LoVo (cell line): ENCODE results near the gene UCP1.

Experiments used
- DNase-seq: peaks from one replicate; pipeline ENCODE4 v3.0.0-alpha.2; 2016; ENCODE audit warnings: low spot score

Gene UCP1, protein sequence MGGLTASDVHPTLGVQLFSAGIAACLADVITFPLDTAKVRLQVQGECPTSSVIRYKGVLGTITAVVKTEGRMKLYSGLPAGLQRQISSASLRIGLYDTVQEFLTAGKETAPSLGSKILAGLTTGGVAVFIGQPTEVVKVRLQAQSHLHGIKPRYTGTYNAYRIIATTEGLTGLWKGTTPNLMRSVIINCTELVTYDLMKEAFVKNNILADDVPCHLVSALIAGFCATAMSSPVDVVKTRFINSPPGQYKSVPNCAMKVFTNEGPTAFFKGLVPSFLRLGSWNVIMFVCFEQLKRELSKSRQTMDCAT

DNA sequence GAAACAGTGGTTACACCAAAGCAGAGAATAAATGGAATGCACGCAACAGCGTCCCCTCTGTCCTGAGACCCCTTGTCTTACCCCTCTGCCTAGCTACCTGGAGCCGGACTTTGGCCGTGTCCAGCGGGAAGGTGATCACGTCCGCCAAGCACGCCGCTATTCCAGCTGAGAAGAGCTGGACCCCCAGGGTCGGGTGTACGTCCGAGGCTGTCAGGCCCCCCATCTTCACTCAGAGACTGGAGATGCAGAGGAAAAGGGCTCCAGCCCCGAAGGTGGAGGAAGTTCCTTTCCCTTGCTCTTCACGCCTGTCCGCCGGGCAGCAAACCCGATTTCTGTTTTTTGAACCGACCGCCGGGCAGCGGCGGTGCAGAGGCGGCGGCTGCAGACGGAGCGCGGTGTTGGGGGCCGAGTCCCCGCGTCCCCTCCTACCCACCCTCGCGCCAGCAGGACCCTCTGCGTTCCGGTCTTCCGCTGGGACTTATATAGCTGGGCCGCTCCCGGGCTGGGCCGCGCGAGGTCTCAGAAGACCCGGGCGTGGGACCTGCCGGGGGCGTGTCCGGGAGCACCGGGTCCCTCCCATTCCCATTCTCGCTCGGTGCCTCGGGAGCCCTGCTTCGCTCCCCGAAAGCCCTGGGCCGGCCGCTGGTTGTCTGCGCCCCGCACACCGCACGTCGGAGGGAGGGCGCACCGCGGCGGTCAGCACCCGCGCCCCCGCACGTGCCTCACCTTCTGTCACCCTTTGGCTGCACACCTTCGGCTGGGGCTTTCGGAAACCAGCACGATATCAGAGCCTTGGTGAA is at the start of gene UCP1:
Gene UCP1, minus strand, starts transcription at position 455 of the 800 bp plus-strand sequence. Its CDS starts 232 bp downstream, at position 223.
- no peak for DNase-seq

DNA sequence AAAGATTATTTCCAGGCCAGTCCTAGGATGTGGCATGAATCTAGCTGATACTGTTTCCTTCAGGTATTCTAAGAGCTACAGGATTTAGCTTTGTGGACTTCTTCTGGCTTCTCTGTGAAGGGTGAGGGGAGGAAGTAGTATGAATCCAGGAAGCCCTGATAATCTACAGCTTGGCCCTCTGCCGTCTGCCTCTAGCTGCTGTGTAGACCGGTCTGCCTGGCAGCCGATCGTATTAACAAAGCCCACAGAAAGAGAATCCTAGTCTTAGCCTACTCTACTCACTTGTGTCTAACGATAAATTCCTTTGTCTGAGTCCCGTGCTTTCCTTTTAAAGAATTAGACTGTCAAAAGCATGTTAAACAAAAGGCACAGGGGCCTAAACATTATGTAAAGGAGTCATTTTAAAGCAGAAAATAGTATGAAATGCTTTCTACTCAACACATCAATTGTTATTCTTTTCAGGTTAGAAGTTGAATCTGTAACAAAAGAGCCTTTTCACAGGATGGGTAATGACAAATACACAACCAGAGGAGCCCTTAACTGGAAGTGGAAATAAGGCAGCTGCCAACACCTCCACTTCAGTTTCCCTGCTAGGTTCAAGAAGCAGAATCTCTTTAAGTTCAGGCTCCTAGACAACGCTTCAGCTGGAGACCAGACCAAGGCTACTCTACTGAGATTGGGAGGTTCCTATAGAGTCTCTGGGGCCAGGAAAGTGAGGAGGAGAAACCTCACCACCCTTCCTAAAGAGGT is 48.9 kb upstream of the UCP1 start:
- DNase-seq = no peak

DNA sequence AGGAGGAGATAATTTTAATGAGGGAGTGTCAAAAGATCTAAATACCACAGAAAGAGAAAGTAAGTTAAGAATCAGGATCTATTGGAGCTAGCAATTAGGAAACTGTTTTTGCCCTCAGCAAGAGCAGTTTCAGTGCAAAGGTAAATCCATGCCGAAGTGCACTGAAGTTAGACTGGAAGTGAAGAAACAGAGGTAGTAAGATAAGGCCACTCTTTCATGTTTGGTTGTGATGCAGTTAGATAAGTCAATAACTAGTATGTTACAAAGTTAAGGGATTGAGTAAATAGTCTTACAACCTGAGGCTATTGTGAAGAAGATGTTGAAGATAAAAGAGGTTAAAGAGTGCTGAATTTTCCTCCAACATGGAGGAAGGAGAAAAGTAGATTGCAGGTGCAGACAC is 46.7 kb upstream of the UCP1 start:
- DNase-seq = no peak

DNA sequence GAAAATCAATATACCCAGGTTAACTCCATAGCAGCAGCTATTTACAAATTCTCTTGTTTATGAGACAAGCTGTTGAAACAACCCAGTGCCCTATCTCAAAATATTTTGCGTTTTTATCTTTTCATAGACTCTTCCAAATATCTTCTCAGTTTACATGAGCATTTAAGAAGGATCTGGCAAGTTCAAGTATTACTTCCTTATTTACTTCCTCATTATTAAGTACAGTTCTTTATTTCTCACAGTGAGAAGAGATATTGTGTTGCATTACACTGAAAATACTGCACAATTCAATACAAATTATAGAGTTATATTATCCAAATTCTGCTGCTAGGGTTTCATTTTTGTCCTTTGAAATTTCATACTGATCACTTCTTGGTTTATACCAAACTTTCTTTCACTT is 43.6 kb upstream of the UCP1 start:
- no peak for DNase-seq

DNA sequence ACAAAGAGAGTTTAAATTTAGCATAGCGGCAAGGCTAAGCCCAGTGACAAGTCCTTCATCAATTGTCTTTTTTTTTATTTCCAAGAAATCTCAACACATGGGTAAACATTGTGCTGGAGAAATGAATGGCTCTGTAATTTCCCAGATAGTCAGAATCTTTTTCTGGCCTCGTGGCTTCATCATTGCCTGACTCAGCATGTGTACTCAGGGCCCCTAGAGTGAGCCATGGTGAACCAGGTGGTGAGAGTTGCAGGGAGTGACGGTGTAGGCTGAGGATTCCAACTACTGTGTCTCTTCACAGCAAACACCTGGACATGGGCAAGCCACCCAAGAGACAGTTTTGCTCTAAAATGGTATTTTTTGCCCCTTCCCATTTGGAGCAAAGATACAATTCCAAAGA is 43.1 kb upstream of the UCP1 start:
- DNase-seq = no peak

DNA sequence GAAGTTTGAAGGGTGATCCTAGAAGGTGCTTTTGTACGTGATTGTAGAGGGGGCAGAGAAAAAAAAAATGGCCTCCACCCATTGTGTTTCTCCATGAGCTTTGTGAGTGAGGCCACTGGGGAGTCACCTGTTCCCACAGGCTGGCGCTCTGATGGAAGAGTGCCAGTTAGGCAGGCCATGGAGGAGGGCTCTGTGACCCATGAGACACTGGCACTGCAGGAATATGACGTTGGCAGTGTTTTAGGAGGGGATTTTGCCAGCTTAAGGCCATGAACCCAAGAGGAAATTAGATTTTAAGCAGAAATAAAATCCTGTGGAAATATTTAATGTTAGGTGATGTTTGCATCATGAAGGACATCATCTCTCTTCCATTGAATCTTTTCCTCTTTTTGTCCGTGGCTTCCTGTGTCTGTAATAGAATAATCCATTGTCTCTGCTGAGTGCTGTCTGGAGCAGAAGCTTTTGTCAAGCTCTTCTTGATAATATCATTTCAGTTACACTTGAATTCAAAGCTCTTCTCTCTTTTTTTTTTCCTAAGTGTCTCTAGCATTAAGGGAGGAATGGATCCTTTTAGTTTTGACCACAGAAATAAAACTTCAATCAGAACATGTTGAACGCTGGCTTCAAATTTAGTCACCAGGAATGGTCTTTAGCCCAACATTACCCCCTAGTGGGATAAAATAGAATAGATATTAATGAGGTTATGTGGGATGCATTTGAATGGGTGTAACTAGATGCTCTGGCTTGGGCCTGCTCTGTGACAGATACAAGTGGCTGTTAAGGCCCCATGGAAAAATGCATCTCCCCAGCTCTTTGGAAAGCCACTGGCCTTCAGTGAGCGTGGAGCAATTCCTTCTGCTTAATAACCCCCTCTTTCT is 41.0 kb upstream of the UCP1 start:
- DNase-seq = peak; percentile 42

DNA sequence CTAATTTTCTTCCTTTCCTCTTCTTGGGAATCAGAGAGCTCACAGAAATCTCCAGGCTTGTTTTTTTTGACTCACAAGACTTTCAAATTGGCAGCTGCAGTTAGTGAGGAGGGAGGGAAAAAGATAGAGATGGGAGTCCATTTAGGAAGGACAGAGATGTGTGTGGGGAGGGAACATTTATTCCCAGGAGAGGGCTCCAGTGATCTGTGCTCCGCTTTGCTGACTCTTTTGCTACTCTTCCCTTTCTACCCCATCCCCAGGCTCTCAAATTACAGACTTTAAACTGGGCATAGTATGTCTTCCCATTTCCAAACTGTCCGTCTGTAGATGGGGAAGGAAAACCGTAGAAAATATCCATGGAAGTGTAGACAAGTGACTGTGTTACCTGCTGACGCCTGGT is 39.1 kb upstream of the UCP1 start:
- no peak for DNase-seq

DNA sequence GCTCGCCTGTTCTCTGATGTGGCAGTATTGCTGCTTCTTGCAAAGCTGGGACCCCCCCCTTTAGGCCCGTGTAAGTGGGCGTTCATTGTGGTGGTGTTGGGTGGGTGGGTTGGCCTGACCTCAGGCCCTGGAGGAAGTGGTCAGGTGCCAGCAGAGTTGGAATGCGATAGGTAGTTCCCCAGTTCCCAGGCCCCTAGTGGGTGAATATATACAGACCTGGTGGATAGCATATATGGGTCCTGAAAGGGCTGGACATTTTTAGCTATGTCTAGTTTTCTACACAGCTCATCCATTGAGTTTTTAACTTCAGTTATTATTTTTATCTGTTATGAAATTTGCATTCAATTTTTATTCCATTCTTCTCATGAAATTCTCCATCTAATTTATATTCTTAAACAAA is 35.8 kb upstream of the UCP1 start:
- DNase-seq = no peak

DNA sequence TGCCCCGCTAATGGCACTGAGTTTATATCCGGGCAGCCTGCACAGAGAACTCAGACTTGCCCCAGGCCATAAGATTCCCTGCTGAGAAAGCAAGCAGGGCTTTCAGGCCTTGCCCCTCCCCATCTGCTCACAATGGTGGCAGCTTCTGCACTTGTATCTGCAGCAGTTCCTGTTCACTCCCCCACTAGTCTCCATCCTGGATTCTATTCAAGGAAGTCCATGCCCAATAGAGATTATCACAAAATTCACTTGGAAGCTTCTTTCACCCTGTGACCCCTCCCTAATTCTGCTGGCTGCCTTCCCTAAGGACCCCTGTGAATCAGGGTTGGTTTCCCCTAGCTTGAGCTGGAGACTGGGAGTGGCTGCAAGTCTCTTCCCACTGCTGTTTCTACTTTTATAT is 34.5 kb upstream of the UCP1 start:
- no peak for DNase-seq

DNA sequence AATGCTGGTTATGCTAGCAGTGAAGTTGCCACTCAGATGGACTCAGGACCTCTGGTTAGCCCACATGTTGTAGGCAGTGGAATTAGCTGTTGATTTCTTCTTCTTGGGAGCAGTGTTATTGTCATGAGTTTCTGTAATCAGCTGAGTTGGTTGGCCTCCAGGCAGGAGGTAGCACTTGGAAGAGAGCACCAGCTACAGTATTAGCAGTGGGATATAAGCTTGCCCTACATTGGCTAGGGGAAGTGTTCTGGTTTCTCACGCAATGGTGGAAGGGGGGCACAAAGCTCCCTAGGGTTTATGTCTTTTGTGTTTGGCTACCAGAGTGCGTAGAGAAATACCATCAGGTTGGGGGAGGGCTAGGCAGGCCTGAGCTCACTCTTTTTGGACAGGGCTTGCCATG is 34.0 kb upstream of the UCP1 start:
- no peak for DNase-seq

DNA sequence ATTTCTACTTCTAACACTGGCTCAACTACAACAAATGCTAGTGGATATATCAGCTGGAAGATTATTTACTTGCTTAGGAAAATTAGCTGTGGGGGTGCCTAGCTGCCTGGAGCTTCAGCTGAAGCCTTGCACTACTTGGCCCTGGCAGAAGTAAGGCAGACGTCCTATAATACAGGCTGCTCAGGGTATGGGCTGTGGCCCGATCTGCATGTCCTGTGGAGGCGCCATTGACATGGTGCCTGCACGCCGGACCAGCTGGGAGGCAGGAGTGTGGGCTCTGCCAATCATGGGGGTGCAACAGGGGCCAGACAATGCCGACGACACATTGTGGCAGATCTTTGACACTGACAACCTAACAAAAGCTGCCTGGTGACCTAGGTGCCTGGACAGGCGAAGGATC is 31.6 kb upstream of the UCP1 start:
- DNase-seq = no peak

DNA sequence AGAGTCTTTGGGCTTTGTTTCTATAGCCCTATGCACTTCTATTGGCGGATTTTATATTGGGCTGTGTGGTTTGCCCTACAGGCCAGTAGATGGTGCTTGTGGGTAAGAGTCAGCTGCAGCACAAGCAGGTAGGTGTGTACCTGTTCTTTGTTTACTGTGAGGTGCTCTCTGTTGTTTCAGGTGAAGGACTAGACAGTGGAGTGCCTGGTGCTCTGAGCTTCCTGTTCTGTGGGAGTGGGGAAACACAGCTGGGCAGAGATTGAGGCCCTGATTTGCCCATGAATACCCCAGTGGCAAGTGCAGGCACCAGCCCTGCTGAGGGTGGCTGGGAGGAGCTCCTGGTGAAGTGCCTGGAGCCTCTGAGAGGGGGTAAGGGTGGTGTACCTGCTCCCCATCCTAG is 26.3 kb upstream of the UCP1 start:
- DNase-seq = peak; percentile 60

DNA sequence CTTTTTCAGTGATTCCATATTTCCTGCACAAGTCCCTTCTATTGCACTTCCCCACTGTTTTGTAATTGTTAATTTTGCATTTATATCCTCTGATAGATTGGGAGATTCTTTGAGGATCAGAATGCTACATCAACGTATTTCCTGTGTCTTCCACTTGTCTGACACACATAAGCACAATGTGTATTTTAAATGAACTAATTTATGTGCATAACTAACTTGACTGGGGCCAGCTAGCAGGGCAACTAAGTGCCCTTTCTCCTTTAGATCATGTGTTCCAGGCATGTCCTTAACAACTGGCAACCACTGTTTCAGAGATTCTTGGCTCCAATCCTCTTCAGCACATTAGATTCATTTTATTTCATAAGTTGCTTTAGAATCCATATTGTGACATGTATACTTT is 15.7 kb upstream of the UCP1 start:
- DNase-seq = no peak

DNA sequence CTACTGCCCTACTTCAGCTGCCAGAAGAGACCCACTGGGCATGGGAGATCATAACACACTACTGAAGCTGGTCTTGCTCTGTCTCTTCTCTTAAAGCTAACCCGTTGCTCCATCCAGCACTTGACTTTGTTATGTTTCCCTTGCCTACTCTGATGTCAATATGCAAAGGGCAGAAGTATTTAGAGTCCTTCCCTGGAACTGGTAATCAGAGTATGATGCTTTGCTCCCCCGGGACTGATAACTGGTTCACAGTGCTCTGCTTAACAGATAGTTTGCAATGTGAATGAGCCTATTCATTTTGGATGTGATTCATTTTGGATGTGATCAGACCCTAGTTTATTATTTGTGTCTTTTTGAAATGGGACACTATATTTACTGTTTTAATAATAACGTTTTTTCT is 12.3 kb upstream of the UCP1 start:
- DNase-seq = no peak

DNA sequence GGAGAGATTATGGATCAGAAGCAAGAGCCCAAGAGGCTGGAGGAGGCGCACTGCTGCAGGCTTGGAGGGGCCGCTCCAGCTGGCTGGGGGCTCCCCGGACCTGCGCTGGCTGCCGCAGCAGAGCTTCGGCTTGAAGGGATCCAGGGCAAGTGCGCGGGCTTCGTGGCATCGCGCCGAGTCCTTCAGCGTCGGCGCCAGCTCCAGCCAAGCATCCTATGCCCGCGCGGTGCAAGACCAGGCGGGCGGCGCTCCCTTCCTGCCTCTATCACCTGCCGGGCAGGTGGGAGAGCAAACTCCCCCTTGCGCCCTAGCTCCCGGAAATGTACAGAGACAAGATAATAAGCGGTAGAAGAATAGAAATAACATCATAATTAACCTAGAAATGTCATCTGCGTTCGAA is 10.5 kb upstream of the UCP1 start:
- no peak for DNase-seq

DNA sequence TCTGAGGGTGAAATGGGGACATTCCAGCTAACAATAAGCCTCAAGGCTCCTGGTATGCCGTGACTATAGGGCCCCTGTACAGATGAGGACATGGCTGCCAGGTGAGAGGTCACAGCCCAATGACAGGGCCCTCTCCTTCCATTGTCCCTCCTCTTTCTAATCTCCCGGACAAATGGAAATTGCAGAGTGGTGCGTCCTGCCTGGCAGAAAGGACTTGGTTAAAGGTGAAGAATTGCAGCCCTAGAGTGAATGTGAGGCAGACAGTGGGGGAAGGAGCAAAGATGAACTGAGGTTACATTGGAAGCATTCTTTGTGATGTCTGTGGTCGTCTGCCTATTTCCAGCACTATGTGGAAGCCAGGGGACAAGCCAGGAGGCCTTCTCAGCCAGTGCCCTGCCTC is 6.7 kb upstream of the UCP1 start:
- DNase-seq = no peak

DNA sequence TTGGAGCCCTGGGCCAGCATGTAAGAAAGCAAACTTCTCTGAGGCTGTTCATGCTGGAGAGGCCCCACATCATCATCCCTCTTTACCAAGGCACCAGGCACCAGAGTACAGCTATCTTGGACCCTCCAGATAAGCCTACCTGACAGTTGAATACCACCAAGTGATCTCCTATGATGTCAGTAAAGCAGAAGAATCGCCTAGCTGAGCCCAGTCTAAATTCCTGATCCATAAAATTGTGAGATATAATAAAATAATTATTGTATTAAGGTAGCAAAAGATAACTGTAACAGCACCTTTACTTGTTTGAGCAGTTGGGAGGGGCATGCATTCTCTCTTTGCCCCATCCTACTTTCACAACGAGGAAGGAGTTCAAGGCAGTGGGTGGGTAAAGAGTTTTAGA is 2.9 kb upstream of the UCP1 start:
- no peak for DNase-seq

DNA sequence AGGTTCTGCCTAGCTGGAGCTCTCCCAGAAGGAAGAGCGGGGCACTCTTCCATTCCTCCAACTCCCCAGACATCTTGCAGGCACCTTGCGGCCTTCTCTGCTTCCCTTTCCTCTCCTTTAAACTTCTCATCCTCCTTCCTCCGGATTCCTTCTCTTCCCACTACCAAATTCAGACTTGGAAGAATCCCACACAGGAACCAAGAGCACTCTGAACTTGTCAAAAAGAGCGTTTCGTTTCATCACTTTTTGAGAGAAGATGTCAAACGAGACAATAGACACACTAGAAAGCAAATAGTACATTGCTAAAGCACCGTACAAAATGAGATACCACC is 512 bp upstream of the UCP1 start:
- DNase-seq = no peak

DNA sequence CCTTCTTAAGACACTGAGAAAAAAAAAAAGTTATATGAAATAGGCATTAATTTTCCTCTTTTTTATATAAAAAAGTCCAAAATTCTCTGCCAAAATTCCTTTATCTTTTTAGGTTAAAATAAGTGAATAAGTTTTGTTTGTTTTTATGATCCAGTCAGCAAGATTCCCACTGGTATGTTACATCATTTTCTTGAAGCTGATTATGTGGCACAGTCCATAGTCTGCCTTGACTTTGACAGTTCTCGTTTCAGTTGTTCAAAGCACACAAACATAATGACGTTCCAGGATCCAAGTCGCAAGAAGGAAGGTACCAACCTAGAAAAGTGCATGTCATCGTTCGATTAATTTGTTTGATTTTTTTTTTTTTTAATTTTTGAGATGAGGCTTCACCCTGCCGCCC is 9.1 kb downstream of the UCP1 start:
- no peak for DNase-seq

DNA sequence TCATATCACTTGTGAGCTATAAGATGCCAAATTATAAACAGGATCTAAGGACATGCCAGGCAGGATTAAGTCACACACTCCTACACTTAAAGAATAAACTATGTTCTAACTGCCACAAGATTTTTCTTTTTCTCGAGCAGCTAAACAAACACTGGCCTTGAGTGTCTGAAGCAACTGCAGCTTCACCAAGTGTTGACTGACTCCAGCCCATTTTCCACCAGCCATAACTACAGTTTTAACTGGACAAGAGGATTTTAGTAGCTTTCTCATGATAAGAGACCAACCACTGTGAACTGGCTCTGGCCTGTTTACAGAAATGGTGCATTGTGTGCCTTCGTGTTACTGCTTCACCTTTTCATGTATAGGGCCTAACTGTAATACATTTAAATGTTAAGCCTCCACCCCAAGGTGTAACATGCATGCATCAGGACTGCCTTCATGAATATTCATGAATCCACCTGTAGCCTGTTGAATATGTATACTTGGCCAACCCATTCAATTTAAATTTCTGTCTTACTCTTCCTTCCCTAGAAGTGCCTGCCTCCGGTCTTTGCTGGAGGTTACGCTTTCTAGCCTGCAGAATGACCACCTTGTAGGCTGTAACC is 10.8 kb downstream of the UCP1 start:
- DNase-seq = no peak

DNA sequence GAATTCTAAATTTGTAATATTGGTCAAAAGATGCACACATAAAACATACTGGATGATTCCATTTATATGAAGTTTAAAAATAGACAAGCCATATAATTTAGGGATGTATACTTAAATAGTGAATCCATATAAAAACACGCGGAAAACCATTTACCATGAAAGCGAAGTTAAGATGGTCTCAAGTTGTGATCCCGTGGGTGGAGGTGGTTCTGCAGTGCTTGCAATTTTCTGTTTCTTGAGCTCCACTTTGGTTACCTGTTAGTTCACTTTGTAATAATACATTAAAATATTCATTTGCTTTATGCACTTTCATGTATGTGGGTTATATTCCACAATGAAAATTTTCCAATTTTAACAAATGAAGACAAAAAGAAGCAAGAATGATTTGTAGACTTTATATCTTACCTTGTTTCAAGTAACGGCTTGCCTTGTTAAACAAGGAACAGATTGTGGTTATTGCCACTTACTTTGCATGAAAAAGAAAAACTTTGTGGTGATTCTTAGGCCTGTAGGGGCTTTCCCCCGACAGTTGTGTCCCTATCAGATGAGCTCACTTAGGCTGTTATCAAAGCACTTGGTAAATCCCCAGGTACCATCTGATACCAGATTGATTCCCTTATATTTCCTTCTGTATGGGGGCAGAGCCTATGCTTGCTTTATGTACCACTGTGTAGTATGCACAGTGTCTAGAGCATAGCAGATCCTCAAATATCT is 12.2 kb downstream of the UCP1 start:
- no peak for DNase-seq
